SKM-1 treated with dmso at 0.1 percent for 144 hours (cell line): ENCODE measurements around the gene GALNT9.

Experiments
- DNase-seq: peaks from one replicate; lab custom pipeline; 2025; ENCODE audit not compliant: unreplicated experiment; lab: John Stamatoyannopoulos, UW

GALNT9 gene

GRCh38 chr12:132327336-132328171, 1.8 kb downstream of the GALNT9 start:
- no peak for DNase-seq

- no peak for DNase-seq
Measured at GRCh38 chr12:132326646-132327045, 2.7 kb downstream of the GALNT9 start.

- no peak for DNase-seq
Measured at GRCh38 chr12:132325733-132326130, 3.7 kb downstream of the GALNT9 start.

GRCh38 chr12:132324841-132325732, 4.3 kb downstream of the GALNT9 start:
- DNase-seq = no peak

- DNase-seq = no peak
Measured at GRCh38 chr12:132324173-132324572, 5.2 kb downstream of the GALNT9 start.

- DNase-seq = no peak
Measured at GRCh38 chr12:132323171-132324010, 6.0 kb downstream of the GALNT9 start.

- no peak for DNase-seq
Measured at GRCh38 chr12:132322206-132323132, 6.9 kb downstream of the GALNT9 start.

- DNase-seq = no peak
Measured at GRCh38 chr12:132321321-132322118, 7.9 kb downstream of the GALNT9 start.

- no peak for DNase-seq
Measured at GRCh38 chr12:132320767-132321211, 8.6 kb downstream of the GALNT9 start.

- DNase-seq = no peak
Measured at GRCh38 chr12:132319991-132320570, 9.3 kb downstream of the GALNT9 start.

- DNase-seq = no peak
Measured at GRCh38 chr12:132319359-132319950, 9.9 kb downstream of the GALNT9 start.

GRCh38 chr12:132318618-132319033, 10.8 kb downstream of the GALNT9 start:
- no peak for DNase-seq

- no peak for DNase-seq
Measured at GRCh38 chr12:132318135-132318534, 11.3 kb downstream of the GALNT9 start.

- no peak for DNase-seq
Measured at GRCh38 chr12:132317233-132317938, 12.0 kb downstream of the GALNT9 start.

GRCh38 chr12:132316497-132317232, 12.7 kb downstream of the GALNT9 start:
- no peak for DNase-seq

- DNase-seq = no peak
Measured at GRCh38 chr12:132315951-132316350, 13.4 kb downstream of the GALNT9 start.

GRCh38 chr12:132315507-132315906, 13.9 kb downstream of the GALNT9 start:
- DNase-seq = no peak
